ENCODE measurements around the gene ST8SIA4.

The ST8SIA4 gene

GRCh38 chr5:100779669-100780375, 123.3 kb downstream of the ST8SIA4 start:
- no peak for DNase-seq

GRCh38 chr5:100777680-100778300, 125.3 kb downstream of the ST8SIA4 start:
- peak; percentile 28 for DNase-seq

GRCh38 chr5:100775533-100775855, 127.6 kb downstream of the ST8SIA4 start:
- DNase-seq = no peak

- DNase-seq = no peak
Measured at GRCh38 chr5:100772548-100772947, 130.5 kb downstream of the ST8SIA4 start.

GRCh38 chr5:100772006-100772405, 131.1 kb downstream of the ST8SIA4 start:
- DNase-seq = no peak

GRCh38 chr5:100771181-100771580, 131.9 kb downstream of the ST8SIA4 start:
- DNase-seq = no peak

- no peak for DNase-seq
Measured at GRCh38 chr5:100768221-100768620, 134.9 kb downstream of the ST8SIA4 start.

- no peak for DNase-seq
Measured at GRCh38 chr5:100762995-100763394, 140.1 kb downstream of the ST8SIA4 start.

GRCh38 chr5:100762108-100762507, 141.0 kb downstream of the ST8SIA4 start:
- DNase-seq = no peak

GRCh38 chr5:100761192-100761591, 141.9 kb downstream of the ST8SIA4 start:
- no peak for DNase-seq

- no peak for DNase-seq
Measured at GRCh38 chr5:100760688-100761087, 142.4 kb downstream of the ST8SIA4 start.

- no peak for DNase-seq
Measured at GRCh38 chr5:100758780-100759179, 144.3 kb downstream of the ST8SIA4 start.

- DNase-seq = no peak
Measured at GRCh38 chr5:100758306-100758705, 144.8 kb downstream of the ST8SIA4 start.

GRCh38 chr5:100757618-100758017, 145.5 kb downstream of the ST8SIA4 start:
- no peak for DNase-seq

Data from stimulated activated CD4-positive, alpha-beta T cell treated with anti-CD3 and anti-CD28 coated beads, Interleukin-4, amount 100 ng/mL, for 24 hours (primary cell).